Gastrocnemius medialis (tissue), 4 donors: ENCODE results near the gene MAGEA11. TPM values are rescaled to one million over a fixed set of nuclear protein-coding genes. Genes with fewer than 3 reads are reported as not detected.
"Not testable (repeated sequence)": the region's sequence is repeated elsewhere in the genome, so short reads cannot be mapped to it uniquely, and the experiment has no call there.

ENCODE experiments used
- ATAC-seq, 2 donors: fragments of 150-250 bp; one replicate each; pipeline ENCODE4 v1.9.1; 2016
- DNase-seq, 2 donors: peaks; one replicate each; pipeline ENCODE4 v3.0.0-alpha.2; 2019
- H3K27ac ChIP-seq, 4 donors: fragments of 200-600 bp; sonication (generic); 1 replicate in 1 of 4; 2 replicates in 3 of 4; pipeline ENCODE4 v1.5.1; 2016 to 2018; ENCODE audit warnings: mild to moderate bottlenecking in 2 of 4, moderate library complexity in 1 of 4
- H3K27me3 ChIP-seq, 3 donors: fragments of 200-600 bp; sonication (generic) in 2 of 3; 1 replicate in 1 of 3; 2 replicates in 2 of 3; pipeline versions ENCODE4 v1.5.1 to v1.6.0; 2016 to 2019; ENCODE audit warnings: mild to moderate bottlenecking in 1 of 3, moderate library complexity in 1 of 3
- H3K36me3 ChIP-seq, 2 donors: fragments of 200-600 bp; sonication (generic) in 1 of 2; one replicate each; pipeline ENCODE4 v1.5.1; 2017 to 2018
- H3K4me1 ChIP-seq, 2 donors: fragments of 200-600 bp; sonication (generic) in 1 of 2; one replicate each; pipeline ENCODE4 v1.5.1; 2016 to 2017; ENCODE audit warnings: mild to moderate bottlenecking in 2 of 2
- H3K4me3 ChIP-seq, 4 donors: fragments of 200-600 bp; sonication (generic) in 3 of 4; 1 replicate in 1 of 4; 2 replicates in 3 of 4; pipeline ENCODE4 v1.5.1; 2016 to 2019; ENCODE audit warnings: mild to moderate bottlenecking in 2 of 4
- H3K9me3 ChIP-seq, 3 donors: fragments of 200-600 bp; sonication (generic) in 2 of 3; 1 replicate in 1 of 3; 2 replicates in 2 of 3; pipeline ENCODE4 v1.5.1; 2016 to 2019
- CTCF ChIP-seq, 5 experiments: fragments of 450-650 bp in 3 of 5; fragments of 200-600 bp in 2 of 5; sonication (generic) in 2 of 5; IDR thresholded peaks in 4 of 5; conservative IDR thresholded peaks in 1 of 5; 1 replicate in 4 of 5; 2 replicates in 1 of 5; pipeline ENCODE4 v1.5.1; 2016 to 2019; ENCODE audit warnings: antibody characterized with exemption in 5 of 5, mild to moderate bottlenecking in 3 of 5, moderate library complexity in 3 of 5
- POLR2A ChIP-seq, 2 donors: fragments of 450-650 bp; IDR thresholded peaks; one replicate each; pipeline ENCODE4 v1.6.1; 2017; ENCODE audit warnings: antibody characterized with exemption in 2 of 2, mild to moderate bottlenecking in 2 of 2, moderate library complexity in 2 of 2
- in situ Hi-C, 4 donors: fragments of 200-750 bp; cut with MboI; loops; one replicate each; pipeline versions ENCODE4 v1.15.0 to v1.8.0; 2017; ENCODE audit warnings: low sequenced_read_pairs in 4 of 4
- intact Hi-C: fragments of 100-400 bp; cut with DNase I; formaldehyde crosslinking; loops from one replicate; pipeline ENCODE4 v1.15.1; 2023; ENCODE audit warnings: low total_unique reads
- total RNA-seq, 4 donors: library from RNA; depleted of rRNA; stranded (reverse); fragments of >200 nt; gene quantifications; one replicate each; pipeline versions ENCODE4 v1.1.0 to v1.2.3, GENCODE V29; 2016

MAGEA11 gene
- total RNA-seq, 4 donors from 2014 or later = not detected

- intact Hi-C loops = no loop called here
- no peak for ATAC-seq
Measured at GRCh38 chrX:149691794-149692193, 20.1 kb upstream of the MAGEA11 start.

GRCh38 chrX:149692686-149693272 is 19.1 kb upstream of the MAGEA11 start:
- in situ Hi-C loops, ATAC-seq, H3K27ac ChIP-seq, H3K36me3 ChIP-seq, H3K4me1 ChIP-seq, H3K4me3 ChIP-seq, DNase-seq, H3K27me3 ChIP-seq, H3K9me3 ChIP-seq, intact Hi-C loops: not testable (repeated sequence)

More at GRCh38 chrX:149691794-149692193, 20.1 kb upstream of the MAGEA11 start:
- TF ChIP-seq POLR2A (IDR thresholded peaks at IDR 0.05) = no peak
- no peak for TF ChIP-seq CTCF (IDR thresholded peaks at IDR 0.05 in 4 of 5, conservative IDR thresholded peaks at IDR 0.05 in 1 of 5)
- H3K4me1 ChIP-seq = no peaks in the 10 kb centered on the region
- no peak for DNase-seq
- no peaks in the 10 kb centered on the region for H3K9me3 ChIP-seq
- no peak overlapping the region for H3K4me3 ChIP-seq
- no peaks in the 10 kb centered on the region for H3K36me3 ChIP-seq
- H3K27ac ChIP-seq = no peak overlapping the region
- no peaks in the 10 kb centered on the region for H3K27me3 ChIP-seq
- in situ Hi-C loops = no loop called here

GRCh38 chrX:149699761-149700160 is 12.1 kb upstream of the MAGEA11 start:
- Histone ChIP-seq H3K4me3 (no peak overlapping the region), H3K27me3 (no peaks in the 10 kb centered on the region), H3K36me3 (no peaks in the 10 kb centered on the region), H3K4me1 (no peaks in the 10 kb centered on the region), H3K9me3 (no peaks in the 10 kb centered on the region), H3K27ac (no peak overlapping the region)
- DNase-seq = no peak
- intact Hi-C loops = no loop called here
- ATAC-seq = no peak
- in situ Hi-C loops = no loop called here
- no peak for TF ChIP-seq POLR2A (IDR thresholded peaks at IDR 0.05)
- TF ChIP-seq CTCF (IDR thresholded peaks at IDR 0.05 in 4 of 5, conservative IDR thresholded peaks at IDR 0.05 in 1 of 5) = no peak

- DNase-seq = no peak
- intact Hi-C loops = no loop called here
Measured at GRCh38 chrX:149704664-149705063, 7.2 kb upstream of the MAGEA11 start.

More at GRCh38 chrX:149704664-149705063, 7.2 kb upstream of the MAGEA11 start:
- H3K9me3 ChIP-seq = no peaks in the 10 kb centered on the region
- in situ Hi-C loops = no loop called here
- H3K27me3 ChIP-seq = no peaks in the 10 kb centered on the region
- H3K4me1 ChIP-seq = no peaks in the 10 kb centered on the region
- no peak for ATAC-seq
- H3K4me3 ChIP-seq = no peak overlapping the region
- no peaks in the 10 kb centered on the region for H3K36me3 ChIP-seq
- no peak overlapping the region for H3K27ac ChIP-seq
- no peak for TF ChIP-seq CTCF (IDR thresholded peaks at IDR 0.05 in 4 of 5, conservative IDR thresholded peaks at IDR 0.05 in 1 of 5)
- no peak for TF ChIP-seq POLR2A (IDR thresholded peaks at IDR 0.05)
